SK-N-SH (cell line): ENCODE results near the gene KCNJ2. TPM values are rescaled to one million over a fixed set of nuclear protein-coding genes. Genes with fewer than 3 reads are reported as not detected.

Experiments
- CTCF ChIA-PET: fragments of 300-600, 350-600 bp; formaldehyde crosslinking; extraction: SDS; loops from one replicate; lab custom pipeline; 2021; lab: Yijun Ruan, JAX
- POLR2A ChIA-PET: fragments of 350-600 bp; sonication (Branson Sonifier 250); formaldehyde crosslinking; extraction: SDS; loops from one replicate; lab custom pipeline; 2020; ENCODE audit warnings: antibody characterized with exemption, inconsistent platforms; lab: Yijun Ruan, JAX
- DNase-seq: peaks from one replicate; pipeline ENCODE4 v3.0.0; 2012
- H2AFZ ChIP-seq: fragments of 200-600 bp; sonication (generic); 2 replicates; pipeline ENCODE4 v1.8.1; 2016; ENCODE audit warnings: antibody characterized with exemption, mild to moderate bottlenecking, low read depth
- H3F3A ChIP-seq: fragments of 200-600 bp; sonication (generic); replicated peaks from 2 replicates; pipeline ENCODE3; 2016; ENCODE audit warnings: antibody characterized with exemption, mild to moderate bottlenecking; ENCODE audit not compliant: insufficient read depth
- H3K27ac ChIP-seq, 2 experiments: fragments of 200-500 bp in 1 of 2; fragments of 200-600 bp in 1 of 2; sonication (Bioruptor generic) in 1 of 2; sonication (generic), shearing (Covaris generic) in 1 of 2; 2 replicates each; pipeline versions ENCODE4 v1.5.1 to v1.6.1; 2014 to 2016; ENCODE audit warnings: low read depth in 2 of 2, inconsistent platforms in 1 of 2, low read length in 1 of 2, mild to moderate bottlenecking in 1 of 2, mixed read lengths in 1 of 2
- H3K27me3 ChIP-seq: fragments of 200-600 bp; sonication (generic), shearing (Covaris generic); 2 replicates; pipeline ENCODE4 v1.6.1; 2016; ENCODE audit warnings: mixed run types; ENCODE audit not compliant: insufficient read depth
- H3K36me3 ChIP-seq, 2 experiments: fragments of 200-500 bp in 1 of 2; fragments of 200-600 bp in 1 of 2; sonication (Bioruptor generic) in 1 of 2; sonication (generic) in 1 of 2; replicated peaks in 1 of 2; 2 replicates each; pipeline versions ENCODE3 to v1.5.1; 2014 to 2016; ENCODE audit warnings: low read length in 1 of 2, mild to moderate bottlenecking in 1 of 2; ENCODE audit not compliant: insufficient read depth in 2 of 2, control insufficient read depth in 1 of 2
- H3K4me1 ChIP-seq, 2 experiments: fragments of 200-500 bp in 1 of 2; fragments of 200-600 bp in 1 of 2; sonication (Bioruptor generic) in 1 of 2; sonication (generic), shearing (Covaris generic) in 1 of 2; 2 replicates each; pipeline versions ENCODE4 v1.5.1 to v1.6.1; 2014 to 2016; ENCODE audit warnings: low read depth in 1 of 2, low read length in 1 of 2, mixed run types in 1 of 2; ENCODE audit not compliant: insufficient read depth in 2 of 2, control insufficient read depth in 1 of 2
- H3K4me2 ChIP-seq: fragments of 200-600 bp; sonication (generic), shearing (Covaris generic); 2 replicates; pipeline ENCODE4 v1.6.1; 2017; ENCODE audit warnings: mixed run types
- H3K4me3 ChIP-seq, 2 experiments: fragments of 200-500 bp in 1 of 2; fragments of 200-600 bp in 1 of 2; sonication (Bioruptor generic) in 1 of 2; sonication (generic), shearing (Covaris generic) in 1 of 2; 2 replicates each; pipeline versions ENCODE4 v1.5.1 to v1.8.1; 2014 to 2016; ENCODE audit warnings: low read depth in 2 of 2, inconsistent platforms in 1 of 2, low read length in 1 of 2, mild to moderate bottlenecking in 1 of 2, mixed read lengths in 1 of 2, moderate library complexity in 1 of 2
- H3K79me2 ChIP-seq: fragments of 200-600 bp; sonication (generic); 2 replicates; pipeline ENCODE4 v1.8.1; 2017; ENCODE audit warnings: mild to moderate bottlenecking; ENCODE audit not compliant: insufficient read depth
- H3K9ac ChIP-seq: fragments of 200-600 bp; sonication (generic); 2 replicates; pipeline ENCODE4 v1.6.1; 2017; ENCODE audit warnings: mixed run types
- H3K9me2 ChIP-seq: fragments of 200-600 bp; sonication (generic); 2 replicates; pipeline ENCODE4 v1.6.1; 2017; ENCODE audit warnings: mixed run types
- H3K9me3 ChIP-seq: fragments of 200-600 bp; sonication (generic); 2 replicates; pipeline ENCODE4 v1.6.1; 2017; ENCODE audit warnings: mixed run types, mild to moderate bottlenecking, moderate library complexity
- H4K20me1 ChIP-seq: fragments of 200-600 bp; sonication (generic); 2 replicates; pipeline ENCODE4 v1.6.1; 2017; ENCODE audit warnings: mild to moderate bottlenecking, mixed run types; ENCODE audit not compliant: insufficient read depth
- CHD2 ChIP-seq: fragments of 150-350 bp; IDR thresholded peaks from 2 replicates; pipeline ENCODE4 v1.6.1; 2018; ENCODE audit warnings: low read length; ENCODE audit not compliant: partially characterized antibody
- ELF1 ChIP-seq: IDR thresholded peaks from 2 replicates; pipeline ENCODE4 v1.4.0; 2012
- EZH2phosphoT487 ChIP-seq: fragments of 200-600 bp; sonication (generic); IDR thresholded peaks from 2 replicates; pipeline ENCODE4 v1.6.1; 2017; ENCODE audit warnings: low read depth, mixed run types, mild to moderate bottlenecking, antibody characterized with exemption, moderate library complexity, borderline replicate concordance
- FOSL2 ChIP-seq: IDR thresholded peaks from 2 replicates; pipeline ENCODE4 v1.4.0; 2012; ENCODE audit warnings: low read depth, mild to moderate bottlenecking, moderate library complexity, borderline replicate concordance
- FOXM1 ChIP-seq: IDR thresholded peaks from 2 replicates; pipeline ENCODE4 v1.4.0; 2012; ENCODE audit warnings: low read depth, mild to moderate bottlenecking
- GABPA ChIP-seq: IDR thresholded peaks from 2 replicates; pipeline ENCODE4 v1.4.0; 2012; ENCODE audit warnings: low read depth, mild to moderate bottlenecking
- GATA2 ChIP-seq: sonication (generic); formaldehyde crosslinking; IDR thresholded peaks from 2 replicates; pipeline ENCODE4 v1.5.0; 2020; ENCODE audit warnings: mild to moderate bottlenecking, missing genetic modification reagents
- JUND ChIP-seq: IDR thresholded peaks from 2 replicates; pipeline ENCODE4 v1.4.0; 2012
- MXI1 ChIP-seq: IDR thresholded peaks from 2 replicates; pipeline ENCODE4 v1.6.1; 2012; ENCODE audit warnings: mild to moderate bottlenecking, low read depth, low read length, improper control_type of control experiment
- NFIC ChIP-seq: IDR thresholded peaks from 2 replicates; pipeline ENCODE4 v1.4.0; 2012; ENCODE audit warnings: borderline replicate concordance
- NRF1 ChIP-seq: IDR thresholded peaks from 2 replicates; pipeline ENCODE4 v1.6.1; 2012; ENCODE audit warnings: low read depth, mild to moderate bottlenecking, low read length
- POLR2AphosphoS5 ChIP-seq: IDR thresholded peaks from 2 replicates; pipeline ENCODE4 v1.6.1; 2012; ENCODE audit warnings: low read depth, low read length
- RAD21 ChIP-seq: IDR thresholded peaks from 2 replicates; pipeline ENCODE4 v1.6.1; 2012; ENCODE audit warnings: mild to moderate bottlenecking, low read length
- RCOR1 ChIP-seq: fragments of 150-350 bp; IDR thresholded peaks from 2 replicates; pipeline ENCODE4 v1.6.1; 2017; ENCODE audit warnings: antibody characterized with exemption, low read length
- RXRA ChIP-seq: IDR thresholded peaks from 2 replicates; pipeline ENCODE4 v1.4.0; 2012; ENCODE audit warnings: low read depth, mild to moderate bottlenecking, borderline replicate concordance
- TEAD4 ChIP-seq: IDR thresholded peaks from 2 replicates; pipeline ENCODE4 v1.4.0; 2012; ENCODE audit warnings: mild to moderate bottlenecking, borderline replicate concordance; ENCODE audit not compliant: insufficient read depth
- YY1 ChIP-seq: IDR thresholded peaks from 2 replicates; pipeline ENCODE4 v1.4.0; 2012; ENCODE audit warnings: low read depth, mild to moderate bottlenecking
- WGBS: methylation state at CpG from one replicate; pipeline ENCODE4 v1.1.6; 2017; ENCODE audit warnings: low lambda C conversion rate; 5-methylcytosine and 5-hydroxymethylcytosine counted together
- polyA plus RNA-seq, 3 experiments: library from polyadenylated mRNA; depleted of rRNA; stranded (reverse); fragments of >200 nt; gene quantifications; 2 replicates each; pipeline ENCODE4 v1.2.3, GENCODE V29; 2012
- TF ChIP-seq, protein P1 (sequence below): IDR thresholded peaks from 2 replicates; pipeline ENCODE4 v1.4.0; 2012; ENCODE audit warnings: low read depth, borderline replicate concordance
- TF ChIP-seq, protein P2 (sequence below): IDR thresholded peaks from 2 replicates; pipeline ENCODE4 v1.4.0; 2012; ENCODE audit warnings: low read depth, borderline replicate concordance

Gene KCNJ2
- polyA plus RNA-seq, 1 of the 3 experiments (the other 2 are of a cell fraction): 0.21 TPM

DNA sequence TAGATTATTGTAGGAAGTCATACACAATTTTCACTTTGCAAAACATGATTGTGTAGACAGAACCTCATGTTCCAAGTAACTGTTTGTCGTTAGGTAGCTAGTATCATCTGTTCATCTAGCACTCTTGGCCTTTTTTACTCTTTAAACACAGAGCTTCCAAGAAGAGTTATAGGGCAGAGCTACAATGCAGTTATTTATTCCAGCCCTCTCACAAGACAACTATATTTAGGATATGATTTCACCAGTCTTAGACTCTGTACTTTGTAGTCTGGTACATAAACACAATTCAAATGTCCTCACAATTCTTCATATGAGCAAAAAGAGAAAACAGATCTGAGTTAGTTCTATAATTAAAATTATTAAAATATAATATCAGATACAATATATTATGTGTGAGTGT, 37.9 kb downstream of the KCNJ2 start:
- no peak for TF ChIP-seq TEAD4
- TF ChIP-seq FOSL2: no peak
- TF ChIP-seq MXI1: no peak
- no peak for TF ChIP-seq RAD21
- TF ChIP-seq EZH2phosphoT487: no peak
- no peak for TF ChIP-seq CHD2
- TF ChIP-seq GATA2 (CRISPR knock-in tag): no peak
- TF ChIP-seq ELF1: no peak
- TF ChIP-seq, protein P1, sequence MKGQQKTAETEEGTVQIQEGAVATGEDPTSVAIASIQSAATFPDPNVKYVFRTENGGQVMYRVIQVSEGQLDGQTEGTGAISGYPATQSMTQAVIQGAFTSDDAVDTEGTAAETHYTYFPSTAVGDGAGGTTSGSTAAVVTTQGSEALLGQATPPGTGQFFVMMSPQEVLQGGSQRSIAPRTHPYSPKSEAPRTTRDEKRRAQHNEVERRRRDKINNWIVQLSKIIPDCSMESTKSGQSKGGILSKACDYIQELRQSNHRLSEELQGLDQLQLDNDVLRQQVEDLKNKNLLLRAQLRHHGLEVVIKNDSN: no peak
- no peak for TF ChIP-seq JUND
- TF ChIP-seq NRF1: no peak
- TF ChIP-seq POLR2AphosphoS5: no peak
- no peak for TF ChIP-seq RXRA
- TF ChIP-seq FOXM1: no peak
- no peak for TF ChIP-seq GABPA
- no peak for TF ChIP-seq NFIC
- TF ChIP-seq YY1: no peak
- no peak for TF ChIP-seq RCOR1
- TF ChIP-seq, protein P2, sequence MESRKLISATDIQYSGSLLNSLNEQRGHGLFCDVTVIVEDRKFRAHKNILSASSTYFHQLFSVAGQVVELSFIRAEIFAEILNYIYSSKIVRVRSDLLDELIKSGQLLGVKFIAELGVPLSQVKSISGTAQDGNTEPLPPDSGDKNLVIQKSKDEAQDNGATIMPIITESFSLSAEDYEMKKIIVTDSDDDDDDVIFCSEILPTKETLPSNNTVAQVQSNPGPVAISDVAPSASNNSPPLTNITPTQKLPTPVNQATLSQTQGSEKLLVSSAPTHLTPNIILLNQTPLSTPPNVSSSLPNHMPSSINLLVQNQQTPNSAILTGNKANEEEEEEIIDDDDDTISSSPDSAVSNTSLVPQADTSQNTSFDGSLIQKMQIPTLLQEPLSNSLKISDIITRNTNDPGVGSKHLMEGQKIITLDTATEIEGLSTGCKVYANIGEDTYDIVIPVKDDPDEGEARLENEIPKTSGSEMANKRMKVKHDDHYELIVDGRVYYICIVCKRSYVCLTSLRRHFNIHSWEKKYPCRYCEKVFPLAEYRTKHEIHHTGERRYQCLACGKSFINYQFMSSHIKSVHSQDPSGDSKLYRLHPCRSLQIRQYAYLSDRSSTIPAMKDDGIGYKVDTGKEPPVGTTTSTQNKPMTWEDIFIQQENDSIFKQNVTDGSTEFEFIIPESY: no peak
- TF ChIP-seq, all 33 proteins: peak for 0
- Histone ChIP-seq H3K4me3 (no peak overlapping the region), H4K20me1 (no peaks in the 10 kb centered on the region), H3K9ac (no peak overlapping the region), H2AFZ (no peak overlapping the region), H3F3A (no peaks in the 10 kb centered on the region), H3K27me3 (no peaks in the 10 kb centered on the region), H3K9me3 (no peaks in the 10 kb centered on the region), H3K4me2 (no peak overlapping the region), H3K36me3 (no peaks in the 10 kb centered on the region), H3K27ac (no peak overlapping the region), H3K9me2 (no peaks in the 10 kb centered on the region), H3K79me2 (no peaks in the 10 kb centered on the region), H3K4me1 (no peaks in the 10 kb centered on the region)
- no peak for DNase-seq
- ChIA-PET POLR2A (no interaction called here), CTCF (no interaction called here)
- 57% methylated on average over 1 of the region's 1 CpG for WGBS
